SK-N-SH (cell line): ENCODE measurements around the gene EGFLAM. TPM values are rescaled to one million over a fixed set of nuclear protein-coding genes. Genes with fewer than 3 reads are reported as not detected.

Experiments used
- CTCF ChIA-PET: fragments of 300-600, 350-600 bp; formaldehyde crosslinking; extraction: SDS; loops from one replicate; lab custom pipeline; 2021; lab: Yijun Ruan, JAX
- POLR2A ChIA-PET: fragments of 350-600 bp; sonication (Branson Sonifier 250); formaldehyde crosslinking; extraction: SDS; loops from one replicate; lab custom pipeline; 2020; ENCODE audit warnings: antibody characterized with exemption, inconsistent platforms; lab: Yijun Ruan, JAX
- DNase-seq: peaks from one replicate; pipeline ENCODE4 v3.0.0; 2012
- H2AFZ ChIP-seq: fragments of 200-600 bp; sonication (generic); 2 replicates; pipeline ENCODE4 v1.8.1; 2016; ENCODE audit warnings: antibody characterized with exemption, mild to moderate bottlenecking, low read depth
- H3F3A ChIP-seq: fragments of 200-600 bp; sonication (generic); replicated peaks from 2 replicates; pipeline ENCODE3; 2016; ENCODE audit warnings: antibody characterized with exemption, mild to moderate bottlenecking; ENCODE audit not compliant: insufficient read depth
- H3K27ac ChIP-seq, 2 experiments: fragments of 200-500 bp in 1 of 2; fragments of 200-600 bp in 1 of 2; sonication (Bioruptor generic) in 1 of 2; sonication (generic), shearing (Covaris generic) in 1 of 2; 2 replicates each; pipeline versions ENCODE4 v1.5.1 to v1.6.1; 2014 to 2016; ENCODE audit warnings: low read depth in 2 of 2, inconsistent platforms in 1 of 2, low read length in 1 of 2, mild to moderate bottlenecking in 1 of 2, mixed read lengths in 1 of 2
- H3K27me3 ChIP-seq: fragments of 200-600 bp; sonication (generic), shearing (Covaris generic); 2 replicates; pipeline ENCODE4 v1.6.1; 2016; ENCODE audit warnings: mixed run types; ENCODE audit not compliant: insufficient read depth
- H3K36me3 ChIP-seq, 2 experiments: fragments of 200-500 bp in 1 of 2; fragments of 200-600 bp in 1 of 2; sonication (Bioruptor generic) in 1 of 2; sonication (generic) in 1 of 2; replicated peaks in 1 of 2; 2 replicates each; pipeline versions ENCODE3 to v1.5.1; 2014 to 2016; ENCODE audit warnings: low read length in 1 of 2, mild to moderate bottlenecking in 1 of 2; ENCODE audit not compliant: insufficient read depth in 2 of 2, control insufficient read depth in 1 of 2
- H3K4me1 ChIP-seq, 2 experiments: fragments of 200-500 bp in 1 of 2; fragments of 200-600 bp in 1 of 2; sonication (Bioruptor generic) in 1 of 2; sonication (generic), shearing (Covaris generic) in 1 of 2; 2 replicates each; pipeline versions ENCODE4 v1.5.1 to v1.6.1; 2014 to 2016; ENCODE audit warnings: low read depth in 1 of 2, low read length in 1 of 2, mixed run types in 1 of 2; ENCODE audit not compliant: insufficient read depth in 2 of 2, control insufficient read depth in 1 of 2
- H3K4me2 ChIP-seq: fragments of 200-600 bp; sonication (generic), shearing (Covaris generic); 2 replicates; pipeline ENCODE4 v1.6.1; 2017; ENCODE audit warnings: mixed run types
- H3K4me3 ChIP-seq, 2 experiments: fragments of 200-500 bp in 1 of 2; fragments of 200-600 bp in 1 of 2; sonication (Bioruptor generic) in 1 of 2; sonication (generic), shearing (Covaris generic) in 1 of 2; 2 replicates each; pipeline versions ENCODE4 v1.5.1 to v1.8.1; 2014 to 2016; ENCODE audit warnings: low read depth in 2 of 2, inconsistent platforms in 1 of 2, low read length in 1 of 2, mild to moderate bottlenecking in 1 of 2, mixed read lengths in 1 of 2, moderate library complexity in 1 of 2
- H3K79me2 ChIP-seq: fragments of 200-600 bp; sonication (generic); 2 replicates; pipeline ENCODE4 v1.8.1; 2017; ENCODE audit warnings: mild to moderate bottlenecking; ENCODE audit not compliant: insufficient read depth
- H3K9ac ChIP-seq: fragments of 200-600 bp; sonication (generic); 2 replicates; pipeline ENCODE4 v1.6.1; 2017; ENCODE audit warnings: mixed run types
- H3K9me2 ChIP-seq: fragments of 200-600 bp; sonication (generic); 2 replicates; pipeline ENCODE4 v1.6.1; 2017; ENCODE audit warnings: mixed run types
- H3K9me3 ChIP-seq: fragments of 200-600 bp; sonication (generic); 2 replicates; pipeline ENCODE4 v1.6.1; 2017; ENCODE audit warnings: mixed run types, mild to moderate bottlenecking, moderate library complexity
- H4K20me1 ChIP-seq: fragments of 200-600 bp; sonication (generic); 2 replicates; pipeline ENCODE4 v1.6.1; 2017; ENCODE audit warnings: mild to moderate bottlenecking, mixed run types; ENCODE audit not compliant: insufficient read depth
- EP300 ChIP-seq, 2 experiments: IDR thresholded peaks; 2 replicates each; pipeline versions ENCODE4 v1.4.0 to v1.6.1; 2012; ENCODE audit warnings: borderline replicate concordance in 1 of 2, low read depth in 1 of 2, low read length in 1 of 2
- FOSL2 ChIP-seq: IDR thresholded peaks from 2 replicates; pipeline ENCODE4 v1.4.0; 2012; ENCODE audit warnings: low read depth, mild to moderate bottlenecking, moderate library complexity, borderline replicate concordance
- FOXJ3 ChIP-seq: sonication (generic); formaldehyde crosslinking; IDR thresholded peaks from 2 replicates; pipeline ENCODE4 v1.5.1; 2020; ENCODE audit warnings: mild to moderate bottlenecking, missing genetic modification reagents
- FOXM1 ChIP-seq: IDR thresholded peaks from 2 replicates; pipeline ENCODE4 v1.4.0; 2012; ENCODE audit warnings: low read depth, mild to moderate bottlenecking
- GABPA ChIP-seq: IDR thresholded peaks from 2 replicates; pipeline ENCODE4 v1.4.0; 2012; ENCODE audit warnings: low read depth, mild to moderate bottlenecking
- IRF3 ChIP-seq: fragments of 150-350 bp; IDR thresholded peaks from 2 replicates; pipeline ENCODE4 v1.6.1; 2016; ENCODE audit warnings: mild to moderate bottlenecking, low read depth, low read length
- JUND ChIP-seq: IDR thresholded peaks from 2 replicates; pipeline ENCODE4 v1.4.0; 2012
- MAX ChIP-seq: IDR thresholded peaks from 2 replicates; pipeline ENCODE4 v1.4.0; 2012; ENCODE audit warnings: low read depth
- MEF2A ChIP-seq: IDR thresholded peaks from 2 replicates; pipeline ENCODE4 v1.4.0; 2012; ENCODE audit warnings: low read depth, borderline replicate concordance
- NFIC ChIP-seq: IDR thresholded peaks from 2 replicates; pipeline ENCODE4 v1.4.0; 2012; ENCODE audit warnings: borderline replicate concordance
- NRF1 ChIP-seq: IDR thresholded peaks from 2 replicates; pipeline ENCODE4 v1.6.1; 2012; ENCODE audit warnings: low read depth, mild to moderate bottlenecking, low read length
- PBX3 ChIP-seq: IDR thresholded peaks from 2 replicates; pipeline ENCODE4; 2012
- POLR2AphosphoS5 ChIP-seq: IDR thresholded peaks from 2 replicates; pipeline ENCODE4 v1.6.1; 2012; ENCODE audit warnings: low read depth, low read length
- RCOR1 ChIP-seq: fragments of 150-350 bp; IDR thresholded peaks from 2 replicates; pipeline ENCODE4 v1.6.1; 2017; ENCODE audit warnings: antibody characterized with exemption, low read length
- SIN3A ChIP-seq: IDR thresholded peaks from 2 replicates; pipeline ENCODE4 v1.6.1; 2012; ENCODE audit warnings: low read depth, mild to moderate bottlenecking, low read length, moderate library complexity, borderline replicate concordance
- TAF1 ChIP-seq: IDR thresholded peaks from 2 replicates; pipeline ENCODE4 v1.6.1; 2012; ENCODE audit warnings: low read depth, mild to moderate bottlenecking, low read length, moderate library complexity, borderline replicate concordance
- TCF12 ChIP-seq: IDR thresholded peaks from 2 replicates; pipeline ENCODE4 v1.4.0; 2012
- USF1 ChIP-seq: IDR thresholded peaks from 2 replicates; pipeline ENCODE4 v1.4.0; 2012; ENCODE audit warnings: low read depth, borderline replicate concordance
- USF2 ChIP-seq: fragments of 150-350 bp; IDR thresholded peaks from 2 replicates; pipeline ENCODE4 v1.6.1; 2017; ENCODE audit warnings: antibody characterized with exemption, low read length, low read depth, borderline replicate concordance
- YY1 ChIP-seq: IDR thresholded peaks from 2 replicates; pipeline ENCODE4 v1.4.0; 2012; ENCODE audit warnings: low read depth, mild to moderate bottlenecking
- WGBS: methylation state at CpG from one replicate; pipeline ENCODE4 v1.1.6; 2017; ENCODE audit warnings: low lambda C conversion rate; 5-methylcytosine and 5-hydroxymethylcytosine counted together
- polyA plus RNA-seq, 3 experiments: library from polyadenylated mRNA; depleted of rRNA; stranded (reverse); fragments of >200 nt; gene quantifications; 2 replicates each; pipeline ENCODE4 v1.2.3, GENCODE V29; 2012

The EGFLAM gene
- polyA plus RNA-seq, 1 of the 3 experiments (the other 2 are of a cell fraction), result 0.05 TPM

- Histone ChIP-seq H4K20me1 (no peaks in the 10 kb centered on the region), H3K9me2 (no peaks in the 10 kb centered on the region), H2AFZ (no peak overlapping the region), H3K27me3 (no peaks in the 10 kb centered on the region), H3K27ac (peak overlapping the region in 1 of 2 experiments; percentile 25; a peak in 1 of 4 replicates), H3K9me3 (no peaks in the 10 kb centered on the region), H3K36me3 (no peaks in the 10 kb centered on the region), H3K9ac (no peak overlapping the region), H3K4me2 (no peak overlapping the region; the same call in 1 of the 2 replicates), H3K79me2 (no peaks in the 10 kb centered on the region), H3K4me3 (no peak overlapping the region), H3F3A (no peaks in the 10 kb centered on the region), H3K4me1 (peaks cover 10% of the 10 kb centered on the region in 2 experiments; a peak in 2 of 4 replicates)
- 48% methylated on average over 4 of the region's 6 CpGs for WGBS
- POLR2A ChIA-PET, result no interaction called here
- no peak for TF ChIP-seq JUND
- TF ChIP-seq PBX3, result peak; percentile 46; the same call in 1 of the 2 replicates
- no peak for TF ChIP-seq USF1
- no peak for TF ChIP-seq NFIC
- TF ChIP-seq USF2, result no peak
- peak; percentile 33; the same call in 1 of the 2 replicates for TF ChIP-seq MAX
- no peak for TF ChIP-seq POLR2AphosphoS5
- no peak for TF ChIP-seq MEF2A
- no peak for TF ChIP-seq EP300 (IDR thresholded peaks at IDR 0.05; ENCODE audit: borderline replicate concordance in 1 of 2, low read depth in 1 of 2, low read length in 1 of 2)
- peak; percentile 60; the same call in 1 of the 2 replicates for TF ChIP-seq TCF12
- no peak for DNase-seq
- CTCF ChIA-PET, result interaction anchor here (0.6 to 5.6 kb wide), 7 partner anchors 8 to 1146 kb away, joined by 3 to 59 read pairs (median 4); no protein-coding TSS in a partner anchor
Observed at GRCh38 chr5:38433160-38433861, 175.0 kb downstream of the EGFLAM start.

GRCh38 chr5:38434966-38435705, 176.8 kb downstream of the EGFLAM start:
- Histone ChIP-seq H3K4me3 (no peak overlapping the region), H3F3A (no peaks in the 10 kb centered on the region), H3K4me2 (no peak overlapping the region), H3K9ac (no peak overlapping the region), H3K27ac (no peak overlapping the region), H2AFZ (no peak overlapping the region), H3K27me3 (no peaks in the 10 kb centered on the region), H3K36me3 (no peaks in the 10 kb centered on the region), H3K4me1 (peaks cover 10% of the 10 kb centered on the region in 2 experiments; a peak in 2 of 4 replicates), H3K9me3 (no peaks in the 10 kb centered on the region), H4K20me1 (no peaks in the 10 kb centered on the region), H3K9me2 (no peaks in the 10 kb centered on the region), H3K79me2 (no peaks in the 10 kb centered on the region)
- CTCF ChIA-PET, result interaction anchor here (1.1 to 5.6 kb wide), 4 partner anchors 14 to 487 kb away, joined by 4 to 39 read pairs (median 10); no protein-coding TSS in a partner anchor
- WGBS, result 88% methylated on average over 7 of the region's 7 CpGs
- POLR2A ChIA-PET, result no interaction called here
- DNase-seq, result no peak
- TF ChIP-seq NRF1 (no peak), FOXM1 (no peak), FOSL2 (no peak), TAF1 (no peak), FOXJ3 (CRISPR knock-in tag) (no peak), GABPA (no peak), NFIC (no peak), RCOR1 (no peak), YY1 (no peak), PBX3 (no peak), SIN3A (no peak), IRF3 (no peak)
